ENCODE data around the gene MSI2. TPM values are rescaled to one million over a fixed set of nuclear protein-coding genes. Genes with fewer than 3 reads are reported as not detected.

MSI2 gene
- total and polyA plus RNA-seq, 7 experiments from 2014 or later, result 3.3 to 169 (median 125) TPM

- CTCF ChIA-PET, result interaction anchor here (0.7 kb wide), 1 partner anchor 1285 kb away, joined by 3 read pairs; no protein-coding TSS in a partner anchor
- no peaks in the 10 kb centered on the region for H3K36me3 ChIP-seq (ENCODE audit: control insufficient read depth in 2 of 3, insufficient read depth in 3 of 3, low read length in 3 of 3)
- H3K4me1 ChIP-seq (ENCODE audit: control insufficient read depth in 2 of 2, insufficient read depth in 2 of 2, low read length in 2 of 2), result peaks cover 0 to 4% of the 10 kb centered on the region in 2 donors
- no peak for DNase-seq
- intact Hi-C loops (cut with micrococcal nuclease), result no loop called here
- Mint-ChIP-seq H3K4me1 (peaks cover 0 to 2% (median 0%) of the 10 kb centered on the region in 7 donors), H3K9me3 (no peaks in the 10 kb centered on the region), H3K4me3 (no peak overlapping the region), H3K27me3 (peaks cover 6 to 27% (median 7%) of the 10 kb centered on the region in 5 donors), H3K27ac (no peak overlapping the region), H3K36me3 (no peaks in the 10 kb centered on the region)
- ATAC-seq, result no peak
- H3K4me3 ChIP-seq (ENCODE audit: low read length), result no peak overlapping the region
- no peaks in the 10 kb centered on the region for H3K27me3 ChIP-seq (ENCODE audit: control insufficient read depth in 2 of 2, insufficient read depth in 2 of 2, low read length in 2 of 2)
- no peak overlapping the region for H3K27ac ChIP-seq (ENCODE audit: low read depth, low read length)
- POLR2A ChIA-PET, result no interaction called here
- H3K9me3 ChIP-seq (ENCODE audit: control insufficient read depth in 2 of 3, low read length in 3 of 3), result no peaks in the 10 kb centered on the region
These were observed 465.8 kb downstream of the MSI2 start for GRCh38 chr17:57721967-57722703.

GRCh38 chr17:57722704-57723043, 466.4 kb downstream of the MSI2 start:
- ATAC-seq (no peak), DNase-seq (no peak)
- no peaks in the 10 kb centered on the region for H3K27me3 ChIP-seq (ENCODE audit: control insufficient read depth in 2 of 2, insufficient read depth in 2 of 2, low read length in 2 of 2)
- Mint-ChIP-seq H3K9me3 (no peaks in the 10 kb centered on the region), H3K4me3 (no peak overlapping the region), H3K27ac (no peak overlapping the region), H3K36me3 (no peaks in the 10 kb centered on the region), H3K4me1 (peaks cover 0 to 2% (median 0%) of the 10 kb centered on the region in 7 donors), H3K27me3 (peaks cover under 1 to 22% (median 1%) of the 10 kb centered on the region in 5 donors)
- H3K27ac ChIP-seq (ENCODE audit: low read depth, low read length), result no peak overlapping the region
- ChIA-PET CTCF (interaction anchor here (0.7 kb wide), 1 partner anchor 1285 kb away, joined by 3 read pairs; no protein-coding TSS in a partner anchor), POLR2A (no interaction called here)
- peaks cover 0 to 4% of the 10 kb centered on the region in 2 donors for H3K4me1 ChIP-seq (ENCODE audit: control insufficient read depth in 2 of 2, insufficient read depth in 2 of 2, low read length in 2 of 2)
- intact Hi-C loops (cut with micrococcal nuclease), result no loop called here
- no peaks in the 10 kb centered on the region for H3K36me3 ChIP-seq (ENCODE audit: control insufficient read depth in 2 of 3, insufficient read depth in 3 of 3, low read length in 3 of 3)
- H3K4me3 ChIP-seq (ENCODE audit: low read length), result no peak overlapping the region
- no peaks in the 10 kb centered on the region for H3K9me3 ChIP-seq (ENCODE audit: control insufficient read depth in 2 of 3, low read length in 3 of 3)

- ATAC-seq (no peak), DNase-seq (no peak)
- Mint-ChIP-seq H3K4me3 (no peak overlapping the region), H3K9me3 (no peaks in the 10 kb centered on the region), H3K36me3 (no peaks in the 10 kb centered on the region), H3K27ac (no peak overlapping the region), H3K4me1 (peaks cover 0 to 2% (median 0%) of the 10 kb centered on the region in 7 donors), H3K27me3 (peaks cover 0 to 19% (median 0%) of the 10 kb centered on the region in 5 donors)
- no peaks in the 10 kb centered on the region for H3K36me3 ChIP-seq (ENCODE audit: control insufficient read depth in 2 of 3, insufficient read depth in 3 of 3, low read length in 3 of 3)
- no peak overlapping the region for H3K4me3 ChIP-seq (ENCODE audit: low read length)
- H3K4me1 ChIP-seq (ENCODE audit: control insufficient read depth in 2 of 2, insufficient read depth in 2 of 2, low read length in 2 of 2), result peaks cover 0 to 4% of the 10 kb centered on the region in 2 donors
- H3K27me3 ChIP-seq (ENCODE audit: control insufficient read depth in 2 of 2, insufficient read depth in 2 of 2, low read length in 2 of 2), result no peaks in the 10 kb centered on the region
- POLR2A ChIA-PET, result no interaction called here
- intact Hi-C loops (cut with micrococcal nuclease), result no loop called here
- CTCF ChIA-PET, result no interaction called here
- H3K27ac ChIP-seq (ENCODE audit: low read depth, low read length), result no peak overlapping the region
- H3K9me3 ChIP-seq (ENCODE audit: control insufficient read depth in 2 of 3, low read length in 3 of 3), result no peaks in the 10 kb centered on the region
These were observed 467.2 kb downstream of the MSI2 start for GRCh38 chr17:57723427-57724025.

- no peaks in the 10 kb centered on the region for H3K36me3 Mint-ChIP-seq
- Histone ChIP-seq H3K27me3 (ENCODE audit: control insufficient read depth in 2 of 2, insufficient read depth in 2 of 2, low read length in 2 of 2) (no peaks in the 10 kb centered on the region), H3K9me3 (ENCODE audit: control insufficient read depth in 2 of 3, low read length in 3 of 3) (no peaks in the 10 kb centered on the region), H3K36me3 (ENCODE audit: control insufficient read depth in 2 of 3, insufficient read depth in 3 of 3, low read length in 3 of 3) (no peaks in the 10 kb centered on the region), H3K4me1 (ENCODE audit: control insufficient read depth in 2 of 2, insufficient read depth in 2 of 2, low read length in 2 of 2) (peaks cover 0 to 4% of the 10 kb centered on the region in 2 donors), H3K4me3 (ENCODE audit: low read length) (no peak overlapping the region), H3K27ac (ENCODE audit: low read depth, low read length) (no peak overlapping the region)
- POLR2A ChIA-PET, result no interaction called here
- intact Hi-C loops (cut with micrococcal nuclease), result no loop called here
- H3K27me3 Mint-ChIP-seq, result peaks cover 0 to 15% (median 0%) of the 10 kb centered on the region in 5 donors
- peaks cover 0 to 2% (median 0%) of the 10 kb centered on the region in 7 donors for H3K4me1 Mint-ChIP-seq
- H3K27ac Mint-ChIP-seq, result no peak overlapping the region
- CTCF ChIA-PET, result no interaction called here
- no peak for DNase-seq
- no peaks in the 10 kb centered on the region for H3K9me3 Mint-ChIP-seq
- no peak for ATAC-seq
- no peak overlapping the region for H3K4me3 Mint-ChIP-seq
These were observed 467.9 kb downstream of the MSI2 start for GRCh38 chr17:57724026-57724728.

- no peak overlapping the region for H3K27ac ChIP-seq (ENCODE audit: low read depth, low read length)
- no peaks in the 10 kb centered on the region for H3K9me3 ChIP-seq (ENCODE audit: control insufficient read depth in 2 of 3, low read length in 3 of 3)
- no peak for ATAC-seq
- Mint-ChIP-seq H3K27me3 (peaks cover 0 to 15% (median 0%) of the 10 kb centered on the region in 5 donors), H3K4me1 (peaks cover 0 to 2% (median 0%) of the 10 kb centered on the region in 7 donors), H3K9me3 (no peaks in the 10 kb centered on the region), H3K27ac (no peak overlapping the region), H3K4me3 (no peak overlapping the region), H3K36me3 (no peaks in the 10 kb centered on the region)
- intact Hi-C loops (cut with micrococcal nuclease), result no loop called here
- ChIA-PET POLR2A (no interaction called here), CTCF (no interaction called here)
- no peak for DNase-seq
- H3K4me3 ChIP-seq (ENCODE audit: low read length), result no peak overlapping the region
- H3K27me3 ChIP-seq (ENCODE audit: control insufficient read depth in 2 of 2, insufficient read depth in 2 of 2, low read length in 2 of 2), result no peaks in the 10 kb centered on the region
- no peaks in the 10 kb centered on the region for H3K36me3 ChIP-seq (ENCODE audit: control insufficient read depth in 2 of 3, insufficient read depth in 3 of 3, low read length in 3 of 3)
- peaks cover 0 to 4% of the 10 kb centered on the region in 2 donors for H3K4me1 ChIP-seq (ENCODE audit: control insufficient read depth in 2 of 2, insufficient read depth in 2 of 2, low read length in 2 of 2)
These were observed 468.4 kb downstream of the MSI2 start for GRCh38 chr17:57724729-57725125.

GRCh38 chr17:57726213-57726790, 470.0 kb downstream of the MSI2 start:
- CTCF ChIA-PET, result no interaction called here
- H3K27me3 Mint-ChIP-seq, result peaks cover 0 to 18% (median 3%) of the 10 kb centered on the region in 5 donors

More at GRCh38 chr17:57726213-57726790, 470.0 kb downstream of the MSI2 start:
- POLR2A ChIA-PET, result no interaction called here
- Mint-ChIP-seq H3K9me3 (peaks cover 0 to 1% (median 0%) of the 10 kb centered on the region in 11 donors), H3K4me1 (peaks cover 0 to 2% (median 0%) of the 10 kb centered on the region in 7 donors), H3K36me3 (no peaks in the 10 kb centered on the region), H3K4me3 (no peak overlapping the region), H3K27ac (no peak overlapping the region)
- peaks cover 0 to 4% of the 10 kb centered on the region in 2 donors for H3K4me1 ChIP-seq (ENCODE audit: control insufficient read depth in 2 of 2, insufficient read depth in 2 of 2, low read length in 2 of 2)
- H3K9me3 ChIP-seq (ENCODE audit: control insufficient read depth in 2 of 3, low read length in 3 of 3), result no peaks in the 10 kb centered on the region
- intact Hi-C loops (cut with micrococcal nuclease), result no loop called here
- H3K4me3 ChIP-seq (ENCODE audit: low read length), result no peak overlapping the region
- H3K27me3 ChIP-seq (ENCODE audit: control insufficient read depth in 2 of 2, insufficient read depth in 2 of 2, low read length in 2 of 2), result no peaks in the 10 kb centered on the region
- DNase-seq (no peak), ATAC-seq (no peak)
- H3K36me3 ChIP-seq (ENCODE audit: control insufficient read depth in 2 of 3, insufficient read depth in 3 of 3, low read length in 3 of 3), result no peaks in the 10 kb centered on the region
- H3K27ac ChIP-seq (ENCODE audit: low read depth, low read length), result no peak overlapping the region

Measured in naive thymus-derived CD4-positive, alpha-beta T cell (primary cell).